ENCODE data around the gene MST1.

GRCh38 chr3:49664300-49664699 is 25.0 kb downstream of the MST1 start:
- TF ChIP-seq CTCF (IDR thresholded peaks at IDR 0.05; ENCODE audit: low read length) (no peak), EZH2 (IDR thresholded peaks at IDR 0.05; ENCODE audit: borderline replicate concordance, low read length) (no peak)
